HG03064 (cell line): ENCODE data around the gene FHOD3.

Source experiments
- ATAC-seq: cut with Tn5 transposase; IDR thresholded peaks from one replicate; pipeline ENCODE4 v1.9.1; 2021; ENCODE audit warnings: low read depth; ENCODE audit not compliant: unreplicated experiment

Gene FHOD3

DNA sequence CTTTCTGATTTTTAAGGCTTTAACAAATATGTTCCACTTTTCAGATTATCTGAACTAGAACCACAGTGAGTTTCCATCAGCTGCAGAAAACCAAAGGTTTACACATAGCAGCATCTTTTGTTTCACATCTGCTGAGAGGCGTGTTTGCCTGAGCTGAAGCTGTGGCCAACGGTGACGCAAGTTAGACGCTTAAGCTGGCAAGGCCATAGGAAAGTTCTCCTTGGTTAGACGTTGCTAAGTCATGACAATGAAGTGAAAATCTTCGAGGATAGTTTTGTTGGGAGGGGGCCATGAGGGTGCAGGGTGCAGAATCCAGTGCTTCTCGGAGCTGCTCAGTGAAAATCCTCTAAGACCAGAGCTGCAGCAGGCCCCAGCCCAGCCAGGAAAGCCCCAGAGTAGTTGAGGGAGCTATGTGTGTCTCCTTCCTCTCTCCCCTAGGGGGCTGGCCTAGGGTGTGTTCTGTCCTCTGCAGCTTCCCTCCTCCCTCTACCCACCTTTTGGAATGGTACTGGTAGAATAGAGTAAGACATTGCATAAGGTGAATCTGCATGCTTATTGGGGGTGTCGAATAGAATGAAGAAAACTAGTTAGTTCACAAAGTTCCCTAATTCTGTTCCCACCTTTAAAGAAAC lies 105.4 kb downstream of the FHOD3 start:
- no peak for ATAC-seq

DNA sequence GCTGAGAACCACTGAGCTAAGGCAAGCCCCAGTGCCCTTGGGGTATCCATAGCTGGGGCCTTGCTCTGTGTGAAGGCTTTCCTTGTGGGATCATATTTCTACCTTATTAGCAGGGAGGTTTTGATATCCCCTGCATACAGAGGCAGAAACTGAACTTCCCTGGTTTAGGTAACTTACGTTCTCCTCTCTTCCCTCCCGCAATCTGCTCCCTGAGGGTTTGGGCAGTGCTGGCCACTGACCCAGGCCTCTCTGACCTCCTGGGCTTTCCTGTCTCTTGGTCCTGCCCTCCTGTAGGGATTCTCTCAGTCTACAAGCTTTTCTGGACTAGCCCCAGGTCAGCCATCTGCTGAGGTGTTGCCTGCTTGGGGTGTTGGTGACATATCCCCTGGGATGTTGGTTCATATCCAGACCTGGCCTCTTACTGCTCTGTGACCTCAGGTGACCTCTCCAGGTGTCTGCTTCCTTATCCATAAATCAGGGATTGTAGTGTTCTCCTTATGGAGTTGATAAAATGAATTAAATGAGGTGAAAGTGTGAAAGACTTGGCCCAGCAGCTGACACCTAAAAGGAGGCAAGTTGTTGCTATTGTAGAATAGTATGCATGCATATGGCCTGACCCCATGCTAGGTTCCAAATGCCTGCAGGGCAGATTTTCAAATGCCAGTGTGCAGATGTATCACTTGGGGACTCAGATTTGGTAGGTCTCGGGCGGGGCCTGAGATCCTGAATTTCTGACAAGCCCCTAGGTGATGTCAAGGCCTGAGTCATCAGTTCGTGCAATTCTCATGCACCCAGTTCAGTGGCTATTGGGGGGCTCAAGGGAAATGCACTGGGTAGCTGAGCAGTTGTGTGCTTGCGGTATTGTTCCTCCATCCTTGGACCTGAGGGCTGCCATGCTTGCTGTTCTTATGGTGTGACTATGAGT lies 106.6 kb downstream of the FHOD3 start:
- no peak for ATAC-seq

- ATAC-seq, result no peak
Observed at GRCh38 chr18:36405611-36406010, 108.1 kb downstream of the FHOD3 start.

GRCh38 chr18:36406805-36407204 lies 109.3 kb downstream of the FHOD3 start:
- no peak for ATAC-seq

GRCh38 chr18:36408606-36409005 lies 111.1 kb downstream of the FHOD3 start:
- no peak for ATAC-seq

DNA sequence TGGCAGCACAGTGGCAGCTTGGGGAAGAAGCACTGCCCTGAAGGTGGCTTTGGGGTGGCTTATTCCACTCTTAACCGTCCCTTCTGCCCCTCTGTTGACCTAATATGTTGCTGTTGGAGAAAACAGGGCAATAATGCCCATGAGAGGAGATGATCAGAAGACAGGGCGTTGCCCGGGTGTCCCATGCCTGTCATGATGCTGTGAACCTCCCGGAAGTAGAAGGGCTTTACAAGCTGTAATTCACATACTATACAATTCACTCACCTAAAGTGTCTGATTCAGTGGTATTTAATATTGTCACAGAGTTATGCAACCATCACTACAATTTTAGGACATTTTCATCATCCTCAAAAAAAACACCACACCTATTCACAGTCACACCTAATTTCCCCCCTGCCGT lies 112.3 kb downstream of the FHOD3 start:
- no peak for ATAC-seq

DNA sequence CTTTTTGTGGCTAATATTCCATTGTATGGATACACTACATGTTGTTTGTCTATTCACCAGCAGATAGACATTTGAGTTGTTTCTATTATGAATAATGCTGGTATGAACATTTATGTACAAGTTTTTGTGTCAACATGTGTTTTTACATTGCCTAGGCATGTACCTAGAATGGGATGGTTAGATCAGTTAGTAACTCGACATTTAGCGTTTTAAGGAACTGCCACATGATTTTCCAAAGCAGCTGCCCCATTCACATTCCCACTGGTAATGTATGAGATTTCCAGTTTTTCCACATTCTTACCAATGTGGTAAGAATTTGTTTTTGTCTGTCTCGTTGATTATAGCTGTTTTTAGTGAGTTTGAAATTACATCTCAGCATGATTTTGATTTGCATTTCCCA lies 112.8 kb downstream of the FHOD3 start:
- ATAC-seq, result no peak

DNA sequence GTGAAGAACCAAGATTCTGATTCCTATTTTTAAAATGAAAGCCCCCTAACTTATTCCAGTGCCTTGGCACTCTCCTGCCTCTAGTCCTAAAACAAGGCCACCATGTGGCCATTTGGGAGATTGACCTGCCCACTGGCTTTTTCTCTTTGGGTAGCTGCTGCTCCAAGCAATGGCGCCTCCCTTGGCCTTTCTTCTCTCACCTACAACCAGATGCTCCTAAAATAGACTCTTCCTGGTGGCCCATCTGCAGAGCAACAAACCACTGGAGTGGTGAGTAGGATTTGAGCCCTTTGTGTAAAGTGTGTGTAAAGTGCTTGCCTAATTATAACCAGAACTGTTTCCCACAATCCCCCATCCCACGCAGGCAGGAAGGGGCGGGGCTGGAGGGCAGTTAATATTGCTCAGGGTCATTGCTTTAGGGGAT lies 114.2 kb downstream of the FHOD3 start:
- ATAC-seq, result no peak

DNA sequence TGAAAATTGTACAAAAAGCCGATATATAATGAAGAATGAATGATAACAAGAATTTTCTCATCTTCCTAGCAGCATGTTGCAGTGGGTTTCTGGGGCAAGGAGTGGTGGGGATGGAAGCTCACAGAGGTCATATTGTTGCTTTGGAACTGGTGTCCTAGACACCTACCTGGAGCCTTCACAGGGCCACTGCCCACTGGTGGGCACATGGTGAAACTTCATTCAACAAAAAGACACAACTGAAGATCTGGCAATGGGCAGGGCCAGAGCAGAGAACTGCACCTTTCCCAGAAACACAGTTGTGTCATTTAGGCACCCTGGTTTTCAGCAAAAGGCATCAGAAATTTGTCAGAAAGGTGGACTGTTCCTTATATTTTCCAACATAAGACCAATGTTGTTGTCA lies 115.3 kb downstream of the FHOD3 start:
- no peak for ATAC-seq

GRCh38 chr18:36415171-36415570 lies 117.7 kb downstream of the FHOD3 start:
- no peak for ATAC-seq

DNA sequence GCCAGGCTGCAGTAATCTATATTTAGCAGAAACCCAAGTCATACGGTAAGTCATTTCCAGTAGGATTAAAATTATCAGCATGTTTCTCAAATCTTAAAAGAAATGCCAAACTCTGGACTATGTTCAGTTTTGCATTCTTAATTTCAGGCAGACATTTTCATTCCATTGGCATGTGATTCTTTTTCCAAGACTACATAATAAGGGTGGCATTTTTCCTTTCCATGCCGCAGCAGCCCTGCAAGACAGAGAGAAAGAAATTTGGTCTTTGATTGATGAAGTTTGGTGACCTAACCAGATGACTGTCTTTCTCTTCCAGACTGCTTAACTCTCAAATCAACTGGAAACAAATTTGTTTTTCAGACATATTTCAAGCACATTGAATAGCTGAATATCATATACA lies 118.1 kb downstream of the FHOD3 start:
- ATAC-seq, result no peak

DNA sequence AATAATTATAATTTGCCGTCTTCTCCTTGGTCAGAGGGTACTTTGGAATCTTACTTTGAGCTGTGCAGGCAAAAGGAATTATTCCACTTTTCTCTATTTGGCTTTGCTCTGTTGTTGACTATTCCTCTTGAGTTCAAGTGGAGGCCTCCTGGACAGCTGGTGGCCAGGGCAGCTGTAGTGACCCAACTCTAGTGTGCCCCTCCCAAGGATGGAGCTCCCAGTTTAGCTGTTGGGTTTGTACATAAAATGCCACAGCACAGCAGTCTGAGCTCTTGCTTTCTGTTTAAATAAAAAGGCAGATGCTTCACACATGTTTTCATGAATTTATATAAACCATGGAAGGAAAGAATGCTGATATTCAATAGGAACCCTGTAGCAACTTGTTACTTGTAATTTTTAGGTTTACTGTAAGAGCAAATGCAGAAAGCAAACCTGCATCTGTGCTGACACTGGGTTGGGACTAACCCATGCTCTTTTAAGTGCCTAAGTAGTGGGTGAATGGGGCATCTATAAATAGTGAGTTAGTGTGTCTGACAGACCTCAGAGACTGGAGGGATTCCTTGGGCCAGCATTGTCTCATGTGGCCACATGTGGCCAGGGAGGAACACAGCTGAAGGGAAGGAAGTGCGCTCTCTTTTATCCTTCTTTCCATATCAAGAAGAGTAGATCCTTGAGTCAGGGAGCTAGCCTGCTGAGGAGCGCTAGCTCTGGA lies 121.8 kb downstream of the FHOD3 start:
- no peak for ATAC-seq

- ATAC-seq, result no peak
Observed at GRCh38 chr18:36419900-36420531, 122.5 kb downstream of the FHOD3 start.

DNA sequence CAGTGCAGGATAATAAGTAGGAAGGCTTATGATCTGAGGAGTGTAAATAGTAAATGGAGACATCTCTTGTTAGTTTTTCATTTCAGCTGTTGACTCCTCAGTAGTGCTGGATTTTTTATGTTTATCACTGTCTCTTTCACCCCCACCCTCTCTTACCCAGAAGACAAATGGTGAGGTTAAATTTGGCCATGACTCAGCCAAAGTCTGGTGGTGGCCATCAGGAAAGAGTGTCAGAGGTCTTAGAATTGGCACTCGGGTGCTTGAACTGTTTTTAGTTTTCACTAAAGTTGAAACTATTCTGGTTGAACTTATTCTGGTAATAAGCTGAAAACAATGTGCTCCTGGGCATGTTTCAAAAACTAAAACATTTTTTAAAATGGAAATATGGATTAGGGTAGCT lies 123.3 kb downstream of the FHOD3 start:
- no peak for ATAC-seq

DNA sequence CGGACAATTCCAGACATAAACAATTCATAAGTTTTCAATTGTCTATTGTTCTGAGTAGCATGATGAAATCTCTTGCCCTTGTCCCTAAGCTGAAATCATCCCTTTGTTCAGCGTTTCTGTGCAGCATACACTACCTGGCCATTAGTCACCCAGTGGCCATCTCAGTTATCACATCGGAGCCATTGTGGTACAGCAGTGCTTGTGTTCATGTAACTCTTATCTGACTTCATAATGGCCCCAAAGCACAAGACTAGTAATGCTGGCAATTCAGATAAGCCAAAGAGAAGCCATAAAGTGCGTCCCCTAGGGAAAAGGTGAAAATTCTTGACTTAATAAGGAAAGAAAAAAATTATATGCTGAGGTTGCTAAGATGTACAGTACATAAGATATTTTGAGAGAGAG lies 127.2 kb downstream of the FHOD3 start:
- no peak for ATAC-seq

DNA sequence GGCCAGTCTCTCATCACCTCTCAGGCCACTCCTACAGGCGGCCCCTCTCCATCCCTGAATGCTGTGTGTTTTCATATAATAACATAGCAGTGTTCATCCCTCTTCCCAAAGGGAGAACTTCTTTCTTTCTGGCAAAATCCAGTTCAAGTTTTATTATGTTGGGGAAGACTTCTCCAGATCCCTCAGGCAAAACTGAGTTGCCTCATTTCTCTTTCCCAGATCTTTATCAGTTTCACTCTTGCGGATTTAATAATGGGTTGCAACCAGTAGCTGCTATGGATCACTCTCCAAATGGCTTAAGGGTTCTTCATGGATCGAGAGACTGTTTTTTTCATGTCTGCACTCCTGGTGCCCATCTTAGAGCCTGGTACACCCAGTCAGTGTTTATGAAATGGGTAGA lies 129.9 kb downstream of the FHOD3 start:
- no peak for ATAC-seq

DNA sequence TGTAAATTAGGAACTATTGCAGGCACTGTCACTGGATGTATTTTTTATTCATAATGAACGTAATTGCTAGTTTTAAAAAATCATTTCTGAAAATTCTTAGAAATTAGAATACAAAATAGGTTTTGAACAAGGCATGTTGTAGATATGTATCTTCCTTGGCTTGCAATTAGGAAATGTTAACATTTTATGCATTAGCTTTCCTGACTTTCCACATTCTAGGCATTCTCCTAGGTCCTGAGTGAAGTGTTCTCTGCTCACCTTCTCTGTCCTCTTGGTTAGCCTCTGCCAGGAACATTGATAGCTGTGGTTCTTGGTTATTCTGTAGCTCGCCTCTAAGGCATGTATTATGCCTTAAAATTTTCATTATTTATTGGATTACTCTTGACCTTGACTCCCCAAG lies 130.3 kb downstream of the FHOD3 start:
- ATAC-seq, result no peak

DNA sequence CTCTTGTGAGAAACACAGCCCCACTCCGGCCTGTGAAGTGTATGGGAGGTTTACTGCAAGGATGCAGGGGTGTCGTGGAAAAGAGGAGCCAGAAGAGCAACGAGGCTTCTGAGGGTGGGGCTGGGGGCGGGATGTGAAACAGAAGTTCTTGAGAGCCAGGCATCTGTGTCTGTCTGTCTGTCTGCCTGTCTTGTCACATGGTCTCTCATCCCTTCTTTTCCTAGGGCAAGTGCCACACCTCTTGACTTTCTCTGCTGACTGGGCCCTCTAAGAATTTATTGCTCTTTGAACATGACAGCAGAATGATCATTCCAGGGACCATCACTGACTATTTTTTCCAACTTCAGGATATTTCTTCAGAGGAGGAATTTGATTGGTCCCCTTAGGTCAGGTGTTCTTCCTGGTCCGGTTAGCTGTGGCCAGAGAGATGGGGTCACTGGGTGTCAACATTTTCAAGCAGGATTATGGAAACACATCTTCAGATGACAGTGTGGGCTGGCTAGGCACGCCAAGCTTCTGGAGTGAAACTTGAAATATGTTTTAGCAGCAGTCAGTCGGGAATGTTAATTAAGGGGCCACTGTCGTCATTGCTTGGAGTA lies 131.0 kb downstream of the FHOD3 start:
- no peak for ATAC-seq

GRCh38 chr18:36432880-36433555 lies 135.5 kb downstream of the FHOD3 start:
- ATAC-seq, result no peak

DNA sequence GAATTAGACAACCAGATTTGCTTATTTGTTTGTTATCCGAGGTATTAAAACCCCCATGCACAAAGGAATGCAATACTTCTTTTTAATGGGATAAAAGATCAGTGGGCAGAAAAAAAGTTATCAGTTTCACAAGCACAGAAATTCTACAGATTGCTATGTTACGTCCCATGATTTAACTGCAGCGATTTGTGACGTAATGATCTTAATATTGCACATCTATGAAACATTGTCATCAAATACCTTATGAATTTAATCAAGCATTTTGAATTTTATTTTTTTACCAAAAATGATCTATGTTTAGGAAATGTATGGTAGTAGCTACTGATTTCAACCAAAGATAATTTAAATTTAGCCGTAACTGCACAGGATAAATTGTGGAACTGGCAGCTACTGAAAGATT lies 138.9 kb downstream of the FHOD3 start:
- no peak for ATAC-seq
